Measurements from ENCODE around the gene SLC41A2.

- no peak for TF ChIP-seq CTCF (IDR thresholded peaks at IDR 0.05; ENCODE audit: extremely low read depth in 1 of 2, insufficient read depth in 1 of 2, low read depth in 1 of 2, low read length in 2 of 2)
- no peak for TF ChIP-seq POLR2A (IDR thresholded peaks at IDR 0.05; ENCODE audit: low read depth, low read length)
- TF ChIP-seq MAX (IDR thresholded peaks at IDR 0.05; ENCODE audit: insufficient read depth, insufficient read length) = no peak
- TF ChIP-seq MYC (IDR thresholded peaks at IDR 0.05; ENCODE audit: low read depth, low read length) = no peak
- TF ChIP-seq EZH2 (IDR thresholded peaks at IDR 0.05; ENCODE audit: borderline replicate concordance, low read depth, low read length, severe bottlenecking) = no peak
- no peak for TF ChIP-seq POLR2AphosphoS5 (IDR thresholded peaks at IDR 0.05; ENCODE audit: insufficient read depth, low read depth, low read length)
- TF ChIP-seq FOS (IDR thresholded peaks at IDR 0.05; ENCODE audit: borderline replicate concordance, insufficient read depth, low read length) = no peak
- no peak for TF ChIP-seq JUN (IDR thresholded peaks at IDR 0.05; ENCODE audit: borderline replicate concordance, insufficient read depth, insufficient read length, low read depth)
Measured at GRCh38 chr12:104951759-104952509, 6.2 kb downstream of the SLC41A2 start.

Measured in endothelial cell of umbilical vein (primary cell).